Activated T-helper 17 cell treated with anti-CD3 and anti-CD28 coated beads, Interleukin-2, amount 50 U/mL, for 72 hours (primary cell): ENCODE measurements around the gene RNF217. TPM values are rescaled to one million over a fixed set of nuclear protein-coding genes. Genes with fewer than 3 reads are reported as not detected.
"Not testable (repeated sequence)": the region's sequence is repeated elsewhere in the genome, so short reads cannot be mapped to it uniquely, and the experiment has no call there.

Source experiments
- ATAC-seq: fragments of 150-1000 bp; cut with Tn5 transposase; replicated peaks from 2 replicates; pipeline ENCODE4 v1.10.0; 2021; ENCODE audit warnings: mild to moderate bottlenecking, moderate library complexity
- H3K27ac Mint-ChIP-seq: one replicate; pipeline ENCODE4 v1.8.0; 2022; ENCODE audit warnings: mixed read lengths
- H3K27me3 Mint-ChIP-seq: one replicate; pipeline ENCODE4 v1.8.0; 2022; ENCODE audit warnings: mixed read lengths
- H3K36me3 Mint-ChIP-seq: one replicate; pipeline ENCODE4 v1.8.0; 2022; ENCODE audit warnings: low read depth, mild to moderate bottlenecking, mixed read lengths
- H3K4me1 Mint-ChIP-seq: one replicate; pipeline ENCODE4 v1.8.0; 2022; ENCODE audit warnings: mixed read lengths
- H3K4me3 Mint-ChIP-seq: one replicate; pipeline ENCODE4 v1.8.0; 2022; ENCODE audit warnings: mild to moderate bottlenecking, mixed read lengths
- H3K9me3 Mint-ChIP-seq: one replicate; pipeline ENCODE4 v1.8.0; 2022; ENCODE audit warnings: mixed read lengths
- total RNA-seq, 2 donors: library from RNA; stranded (reverse); gene quantifications; one replicate each; pipeline ENCODE4 v1.2.3, GENCODE V29; 2022

The RNF217 gene
- total RNA-seq, 2 donors from 2014 or later = 1.7 to 5.6 TPM

DNA sequence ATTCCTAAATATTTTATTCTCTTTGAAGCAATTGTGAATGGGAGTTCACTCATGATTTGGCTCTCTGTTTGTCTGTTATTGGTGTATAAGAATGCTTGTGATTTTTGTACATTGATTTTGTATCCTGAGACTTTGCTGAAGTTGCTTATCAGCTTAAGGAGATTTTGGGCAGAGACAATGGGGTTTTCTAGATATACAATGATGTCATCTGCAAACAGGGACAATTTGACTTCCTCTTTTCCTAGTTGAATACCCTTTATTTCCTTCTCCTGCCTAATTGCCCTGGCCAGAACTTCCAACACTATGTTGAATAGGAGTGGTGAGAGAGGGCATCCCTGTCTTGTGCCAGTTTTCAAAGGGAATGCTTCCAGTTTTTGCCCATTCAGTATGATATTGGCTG lies 72.7 kb downstream of the RNF217 start:
- not testable (repeated sequence) for H3K36me3 Mint-ChIP-seq, H3K4me3 Mint-ChIP-seq, H3K4me1 Mint-ChIP-seq, H3K27me3 Mint-ChIP-seq, H3K9me3 Mint-ChIP-seq, H3K27ac Mint-ChIP-seq, ATAC-seq

DNA sequence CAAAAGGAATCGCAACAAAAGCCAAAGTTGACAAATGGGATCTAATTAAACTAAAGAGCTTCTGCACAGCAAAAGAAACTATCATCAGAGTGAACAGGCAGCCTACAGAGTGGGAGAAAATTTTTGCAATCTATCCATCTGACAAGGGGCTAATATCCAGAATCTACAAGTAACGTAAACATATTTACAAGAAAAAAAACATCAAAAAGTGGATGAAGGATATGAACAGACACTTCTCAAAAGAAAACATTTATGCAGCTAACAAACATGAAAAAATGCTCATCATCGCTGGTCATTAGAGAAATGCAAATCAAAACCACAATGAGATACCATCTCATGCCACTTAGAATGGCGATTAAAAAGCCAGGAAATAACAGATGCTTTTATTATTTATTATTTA lies 74.2 kb downstream of the RNF217 start:
- not testable (repeated sequence) for H3K4me3 Mint-ChIP-seq, H3K36me3 Mint-ChIP-seq, H3K27me3 Mint-ChIP-seq, H3K4me1 Mint-ChIP-seq, H3K27ac Mint-ChIP-seq, ATAC-seq, H3K9me3 Mint-ChIP-seq

DNA sequence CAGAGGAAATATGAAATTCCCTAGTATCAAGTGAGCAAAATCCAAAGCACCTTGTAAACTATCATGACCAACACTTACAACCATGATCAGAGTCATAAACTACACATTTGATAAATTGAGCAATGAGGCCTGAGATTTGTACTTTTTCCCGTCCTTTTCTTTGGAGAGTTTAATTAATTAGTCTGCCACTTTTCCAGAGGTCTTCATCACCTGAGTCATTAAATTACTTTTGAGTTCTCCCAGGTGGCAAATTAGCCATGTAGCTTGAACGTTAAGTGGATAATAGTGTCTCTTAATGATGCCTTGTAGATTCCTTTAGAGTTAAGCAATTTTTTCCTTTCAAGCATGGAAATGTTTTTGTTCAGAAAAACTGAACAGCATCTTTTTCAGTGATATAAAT lies 75.6 kb downstream of the RNF217 start:
- H3K9me3 Mint-ChIP-seq = peaks cover 3% of the 10 kb centered on the region
- H3K4me1 Mint-ChIP-seq = no peaks in the 10 kb centered on the region
- H3K27ac Mint-ChIP-seq = no peak overlapping the region
- no peak overlapping the region for H3K4me3 Mint-ChIP-seq
- H3K27me3 Mint-ChIP-seq = peaks cover 5% of the 10 kb centered on the region
- ATAC-seq = no peak
- H3K36me3 Mint-ChIP-seq = no peaks in the 10 kb centered on the region

DNA sequence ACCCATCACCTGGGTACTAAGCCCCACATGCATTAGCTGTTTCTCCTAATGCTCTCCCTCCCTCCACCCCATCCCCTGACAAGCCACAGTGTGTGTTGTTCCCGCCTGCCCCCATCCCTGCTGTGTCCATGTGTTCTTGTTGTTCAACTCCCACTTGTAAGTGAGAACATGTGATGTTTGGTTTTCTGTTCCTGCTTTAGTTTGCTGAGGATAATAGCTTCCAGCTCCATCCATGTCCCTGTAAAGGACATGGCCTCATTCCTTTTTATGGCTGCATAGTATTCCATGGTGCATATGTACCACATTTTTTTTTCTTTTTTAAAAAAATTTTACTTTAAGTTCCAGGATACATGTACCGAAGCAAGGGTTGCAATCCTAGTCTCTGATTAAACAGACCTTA lies 76.7 kb downstream of the RNF217 start:
- H3K27me3 Mint-ChIP-seq = peaks cover 5% of the 10 kb centered on the region
- H3K27ac Mint-ChIP-seq = no peak overlapping the region
- ATAC-seq = no peak
- peaks cover 3% of the 10 kb centered on the region for H3K9me3 Mint-ChIP-seq
- no peaks in the 10 kb centered on the region for H3K36me3 Mint-ChIP-seq
- H3K4me1 Mint-ChIP-seq = no peaks in the 10 kb centered on the region
- H3K4me3 Mint-ChIP-seq = no peak overlapping the region

DNA sequence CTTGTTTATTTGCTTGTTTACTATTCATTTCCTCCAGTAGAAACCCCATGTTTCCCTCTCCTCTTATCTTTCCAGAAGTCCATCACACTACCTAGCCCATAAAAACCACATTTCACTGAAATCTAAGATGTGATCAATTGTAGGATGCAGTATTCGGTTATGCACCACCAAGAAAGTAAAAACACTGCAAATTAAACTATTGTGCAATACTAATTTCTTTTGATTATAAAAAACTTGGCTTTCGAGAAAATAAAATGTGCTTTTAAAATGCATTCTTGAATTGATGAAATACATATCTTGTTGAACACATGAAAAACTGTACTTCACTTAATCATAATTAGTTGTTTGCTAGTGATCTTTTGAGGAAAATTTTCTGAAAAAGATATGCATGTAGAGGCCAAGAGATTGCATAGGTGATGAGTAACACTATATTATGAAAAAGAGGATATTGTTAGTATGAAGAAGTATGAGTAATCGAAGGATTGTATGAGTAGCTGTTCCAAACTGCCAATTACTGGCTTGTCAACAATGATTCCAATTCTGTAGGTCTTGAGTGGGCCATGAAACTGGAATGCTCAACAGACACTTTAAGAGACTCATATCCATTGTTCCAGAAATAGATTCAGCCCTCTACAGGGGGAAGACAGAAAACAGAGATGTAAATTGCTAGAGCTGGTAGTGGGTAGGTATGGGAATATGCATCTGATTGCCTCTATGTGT lies 79.7 kb downstream of the RNF217 start:
- peak; percentile 16 for ATAC-seq

DNA sequence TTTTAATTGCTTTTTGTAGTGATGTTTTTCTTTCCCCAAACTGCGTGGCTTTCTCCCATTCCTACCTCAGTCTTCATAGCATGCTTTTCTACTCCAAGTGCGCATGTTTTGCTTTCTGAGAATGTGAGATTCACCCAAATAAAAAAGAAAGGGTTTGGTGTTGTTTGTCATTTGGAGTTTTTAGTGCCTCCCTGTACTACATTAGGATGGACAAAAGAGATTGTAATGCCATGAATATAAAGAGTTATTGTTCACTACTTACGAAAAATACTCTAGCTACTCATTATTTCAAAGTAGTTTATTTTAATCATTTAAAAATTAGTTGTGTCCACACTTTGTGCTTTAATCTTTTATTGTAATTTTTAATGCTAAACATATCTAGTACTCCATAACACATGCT lies 81.8 kb downstream of the RNF217 start:
- H3K27ac Mint-ChIP-seq = no peak overlapping the region
- H3K4me3 Mint-ChIP-seq = no peak overlapping the region
- H3K4me1 Mint-ChIP-seq = no peaks in the 10 kb centered on the region
- ATAC-seq = no peak
- H3K27me3 Mint-ChIP-seq = peaks cover 5% of the 10 kb centered on the region
- H3K36me3 Mint-ChIP-seq = no peaks in the 10 kb centered on the region
- H3K9me3 Mint-ChIP-seq = peaks cover 3% of the 10 kb centered on the region

More for the DNA sequence above, 79.7 kb downstream of the RNF217 start:
- no peaks in the 10 kb centered on the region for H3K4me1 Mint-ChIP-seq
- no peak overlapping the region for H3K27ac Mint-ChIP-seq
- H3K9me3 Mint-ChIP-seq = peaks cover 3% of the 10 kb centered on the region
- no peaks in the 10 kb centered on the region for H3K36me3 Mint-ChIP-seq
- H3K27me3 Mint-ChIP-seq = peaks cover 5% of the 10 kb centered on the region
- no peak overlapping the region for H3K4me3 Mint-ChIP-seq

DNA sequence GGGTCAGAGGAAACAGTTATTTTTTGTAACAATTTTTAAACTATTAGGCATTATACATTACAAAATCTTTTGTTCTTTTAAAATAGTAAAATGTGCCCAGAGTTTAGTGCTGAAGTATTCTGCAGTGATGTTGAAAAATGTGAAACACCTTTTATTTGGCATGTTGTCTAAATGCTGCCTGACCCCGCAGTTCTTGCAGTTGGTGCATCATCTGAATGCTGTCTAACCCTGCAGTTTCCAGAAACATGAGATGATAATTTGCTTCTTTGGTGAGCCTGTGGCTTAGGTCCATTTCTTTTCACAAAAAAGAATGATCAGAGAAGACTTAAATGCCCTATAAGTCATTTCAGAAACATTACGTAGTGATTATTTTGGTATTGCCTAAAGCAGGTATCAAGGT lies 82.4 kb downstream of the RNF217 start:
- H3K27ac Mint-ChIP-seq = no peak overlapping the region

DNA sequence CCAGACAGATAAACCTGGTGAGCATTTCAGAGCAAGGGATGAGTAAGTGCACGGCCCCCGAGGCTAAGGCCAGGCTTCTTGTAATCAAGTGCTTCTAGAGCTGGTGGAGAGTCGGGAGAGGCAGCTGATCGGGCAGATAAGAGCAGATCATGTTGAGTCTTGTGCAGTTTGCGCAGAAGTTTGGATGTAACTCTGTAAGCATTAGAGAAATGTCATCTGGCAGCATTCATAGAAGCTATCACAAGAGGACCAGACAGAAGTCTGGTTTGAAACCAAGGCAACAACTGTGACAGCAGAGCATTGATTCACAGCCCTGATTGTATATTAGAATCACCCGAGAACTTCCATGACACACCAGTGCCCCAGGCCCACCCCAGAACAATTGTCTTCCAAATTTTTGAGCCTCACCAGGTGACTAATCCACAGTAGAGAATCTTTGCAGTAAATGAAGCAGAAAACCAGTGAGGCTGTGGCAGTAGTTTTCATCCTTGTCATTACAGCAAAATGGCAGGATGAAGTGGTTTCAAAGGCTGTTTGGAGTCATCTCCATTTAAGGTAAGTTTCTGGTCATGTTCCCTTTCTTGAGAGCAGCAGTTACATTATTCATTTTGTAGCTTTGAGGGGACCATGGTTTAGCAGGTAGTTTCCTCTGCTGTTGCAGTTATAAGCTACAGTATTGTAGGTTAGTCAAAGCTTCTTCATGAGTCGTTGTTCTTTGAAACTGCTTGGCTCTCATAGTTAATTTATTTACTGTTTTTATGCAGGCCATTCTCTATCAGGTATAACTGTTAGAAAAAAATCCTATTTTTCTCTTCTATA lies 84.1 kb downstream of the RNF217 start:
- Mint-ChIP-seq H3K27me3 (peaks cover 4% of the 10 kb centered on the region), H3K4me1 (no peaks in the 10 kb centered on the region)
- peak; percentile 43 for ATAC-seq

More for the DNA sequence above, 82.4 kb downstream of the RNF217 start:
- Mint-ChIP-seq H3K4me3 (no peak overlapping the region), H3K27me3 (peaks cover 4% of the 10 kb centered on the region), H3K9me3 (peaks cover 3% of the 10 kb centered on the region), H3K36me3 (no peaks in the 10 kb centered on the region), H3K4me1 (no peaks in the 10 kb centered on the region)
- ATAC-seq = no peak

DNA sequence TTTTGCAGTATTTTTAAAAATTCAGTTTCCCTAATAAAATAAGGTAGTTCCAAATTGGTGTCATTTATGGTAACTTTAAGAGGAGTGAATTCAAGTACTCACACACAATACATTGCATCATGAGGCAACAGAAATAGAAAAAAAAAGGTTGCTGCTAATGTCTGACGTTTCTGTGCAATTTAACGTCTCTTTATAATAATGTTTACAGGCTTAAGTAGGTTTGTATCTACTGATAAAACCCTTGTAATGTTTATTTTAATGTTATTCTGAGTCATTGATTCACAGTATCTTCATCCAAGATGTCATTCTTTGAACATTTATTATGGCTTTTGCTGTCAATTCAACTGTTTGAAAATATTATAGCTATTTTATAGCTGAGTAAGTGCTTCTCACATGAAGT lies 86.0 kb downstream of the RNF217 start:
- ATAC-seq = no peak
- H3K36me3 Mint-ChIP-seq = no peaks in the 10 kb centered on the region
- H3K27ac Mint-ChIP-seq = no peak overlapping the region
- no peaks in the 10 kb centered on the region for H3K9me3 Mint-ChIP-seq
- peaks cover 4% of the 10 kb centered on the region for H3K27me3 Mint-ChIP-seq
- H3K4me3 Mint-ChIP-seq = no peak overlapping the region
- H3K4me1 Mint-ChIP-seq = no peaks in the 10 kb centered on the region

More for the DNA sequence above, 84.1 kb downstream of the RNF217 start:
- H3K36me3 Mint-ChIP-seq = no peaks in the 10 kb centered on the region
- no peak overlapping the region for H3K4me3 Mint-ChIP-seq
- H3K27ac Mint-ChIP-seq = no peak overlapping the region
- peaks cover 3% of the 10 kb centered on the region for H3K9me3 Mint-ChIP-seq

DNA sequence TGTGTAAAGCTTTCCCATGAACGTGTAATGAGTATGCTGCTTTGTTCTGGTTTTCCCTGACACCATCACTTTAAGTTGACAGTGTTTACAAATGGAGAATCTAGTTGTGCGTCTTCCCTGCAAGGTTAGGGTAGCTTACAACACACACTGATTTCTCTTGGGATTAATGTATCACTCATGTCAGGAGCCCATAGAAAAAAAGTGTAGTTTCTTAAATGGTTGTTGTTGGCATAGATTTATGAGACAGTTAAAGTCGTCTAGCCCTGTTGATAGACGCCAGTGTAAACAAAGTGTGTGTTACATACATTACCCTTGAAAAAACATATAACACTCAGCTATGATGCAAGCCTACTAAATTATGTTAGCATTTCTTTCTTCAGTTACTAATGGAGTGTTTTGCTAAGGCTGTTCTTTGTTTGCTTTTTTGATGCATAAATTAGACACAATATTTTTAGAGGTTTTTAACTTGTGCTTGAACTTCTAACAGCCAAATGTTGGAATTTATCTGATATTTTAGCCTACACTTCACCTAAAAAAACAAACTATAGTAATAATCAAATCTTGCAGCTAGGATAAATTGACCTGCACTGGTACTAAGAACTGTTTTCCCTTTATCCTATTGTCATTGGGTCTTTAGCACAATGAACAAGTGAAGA lies 88.6 kb downstream of the RNF217 start:
- no peak for ATAC-seq
- H3K9me3 Mint-ChIP-seq = no peaks in the 10 kb centered on the region
- H3K4me3 Mint-ChIP-seq = no peak overlapping the region
- no peaks in the 10 kb centered on the region for H3K4me1 Mint-ChIP-seq
- H3K27ac Mint-ChIP-seq = no peak overlapping the region
- peaks cover 4% of the 10 kb centered on the region for H3K27me3 Mint-ChIP-seq
- H3K36me3 Mint-ChIP-seq = no peaks in the 10 kb centered on the region

DNA sequence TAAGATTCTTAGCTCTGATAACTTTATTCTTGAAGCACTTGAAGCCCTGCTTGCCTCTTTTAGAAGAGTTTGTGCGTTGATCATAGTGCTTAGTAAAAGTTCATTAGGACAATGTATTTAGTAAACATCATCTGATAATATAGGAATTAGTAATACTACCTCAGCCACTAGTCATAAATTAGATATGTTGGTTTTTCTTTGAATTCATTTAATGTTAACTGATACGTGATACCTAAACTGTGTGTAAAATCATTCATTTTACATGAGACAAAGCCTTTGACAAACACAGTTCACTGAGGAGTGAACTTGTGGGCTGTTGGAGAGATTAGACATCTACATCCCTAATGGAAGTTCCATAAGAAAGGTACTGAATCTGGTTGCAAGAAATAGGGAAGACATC lies 91.6 kb downstream of the RNF217 start:
- Mint-ChIP-seq H3K27ac (no peak overlapping the region), H3K27me3 (peaks cover 4% of the 10 kb centered on the region), H3K4me1 (no peaks in the 10 kb centered on the region), H3K4me3 (no peak overlapping the region), H3K36me3 (no peaks in the 10 kb centered on the region), H3K9me3 (no peaks in the 10 kb centered on the region)
- no peak for ATAC-seq

DNA sequence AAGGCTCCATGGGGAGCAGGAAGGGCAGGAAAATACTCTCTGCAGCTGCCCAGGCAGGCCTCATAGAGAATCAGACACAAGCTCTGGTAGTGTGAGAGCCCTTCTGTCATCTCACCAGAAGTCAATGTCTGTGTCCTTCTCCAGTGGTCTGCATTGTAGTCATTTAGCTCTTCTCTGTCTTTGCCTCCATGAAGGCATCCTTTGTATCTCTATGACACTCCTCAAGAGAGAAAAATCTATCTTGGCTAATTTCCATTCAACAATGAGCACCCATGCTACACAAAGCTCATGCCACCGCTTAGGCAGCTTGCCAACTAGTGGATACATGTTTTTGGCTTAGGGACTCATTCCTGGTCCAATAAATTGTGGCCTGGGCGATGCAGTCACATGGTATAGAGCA lies 92.1 kb downstream of the RNF217 start:
- Mint-ChIP-seq H3K27me3 (peaks cover 4% of the 10 kb centered on the region), H3K4me3 (no peak overlapping the region), H3K27ac (no peak overlapping the region), H3K36me3 (no peaks in the 10 kb centered on the region), H3K9me3 (no peaks in the 10 kb centered on the region), H3K4me1 (no peaks in the 10 kb centered on the region)
- ATAC-seq = no peak

DNA sequence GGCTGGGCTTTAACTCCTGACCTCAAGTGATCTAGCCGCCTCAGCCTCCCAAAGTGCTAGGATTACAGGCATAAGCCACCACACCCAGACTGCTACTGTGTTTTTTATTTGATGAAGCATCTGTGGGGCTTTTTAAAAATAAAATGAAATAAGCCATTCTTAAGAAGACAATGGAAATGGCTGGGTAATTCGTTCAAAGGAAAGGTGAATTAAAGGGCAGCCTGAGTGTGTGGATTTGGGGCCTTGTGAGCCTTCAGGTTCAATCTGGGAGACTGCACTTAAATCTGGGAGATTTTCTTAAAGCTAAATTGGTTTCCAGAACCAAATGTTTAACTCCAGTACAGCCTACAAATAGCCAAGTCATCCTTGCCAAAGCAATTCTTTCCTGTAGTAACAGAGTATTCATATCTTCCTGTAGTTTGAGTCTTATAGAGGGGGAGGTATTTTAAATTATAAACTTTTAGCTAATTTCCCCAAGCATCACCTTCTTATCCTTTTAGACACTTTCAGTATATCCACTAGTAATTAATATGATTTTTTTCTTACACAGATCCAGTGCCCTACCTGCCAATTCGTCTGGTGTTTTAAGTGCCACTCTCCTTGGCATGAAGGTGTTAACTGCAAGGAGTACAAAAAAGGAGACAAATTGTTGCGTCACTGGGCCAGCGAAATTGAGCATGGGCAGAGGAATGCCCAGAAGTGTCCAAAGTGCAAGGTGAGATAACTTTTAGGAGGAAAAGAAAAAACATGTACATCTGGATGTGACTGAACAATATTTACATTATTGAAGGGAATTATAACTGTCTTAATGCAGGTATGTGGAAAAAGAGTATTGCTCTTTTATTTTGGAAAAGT lies 95.4 kb downstream of the RNF217 start:
- Mint-ChIP-seq H3K4me3 (no peak overlapping the region), H3K27me3 (no peaks in the 10 kb centered on the region), H3K27ac (no peak overlapping the region), H3K9me3 (no peaks in the 10 kb centered on the region), H3K4me1 (no peaks in the 10 kb centered on the region), H3K36me3 (no peaks in the 10 kb centered on the region)
- ATAC-seq = no peak

DNA sequence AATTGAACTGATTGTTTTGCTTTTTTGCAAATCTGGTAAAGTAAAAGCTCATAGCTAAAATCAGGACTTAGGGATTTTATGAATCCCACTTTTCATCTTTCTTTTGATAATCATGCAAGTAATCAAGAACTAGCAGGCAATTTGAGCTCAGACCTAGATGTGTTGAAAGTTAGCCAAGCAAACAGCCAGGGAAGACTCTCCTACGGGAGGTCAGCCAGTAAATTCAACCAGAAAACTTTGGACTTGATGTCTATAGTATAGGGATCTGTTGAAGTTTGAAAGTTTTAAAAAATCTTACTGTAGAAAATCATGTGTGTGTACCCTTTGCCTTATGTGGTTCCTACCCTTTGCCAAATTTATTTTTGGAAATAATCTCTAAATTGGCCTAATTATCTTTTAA lies 96.3 kb downstream of the RNF217 start:
- H3K27ac Mint-ChIP-seq = no peak overlapping the region
- H3K4me1 Mint-ChIP-seq = no peaks in the 10 kb centered on the region

More for the DNA sequence above, 96.3 kb downstream of the RNF217 start:
- no peak for ATAC-seq
- H3K9me3 Mint-ChIP-seq = no peaks in the 10 kb centered on the region
- H3K27me3 Mint-ChIP-seq = no peaks in the 10 kb centered on the region
- H3K4me3 Mint-ChIP-seq = no peak overlapping the region
- H3K36me3 Mint-ChIP-seq = no peaks in the 10 kb centered on the region
